Left colon (tissue), 2 donors: Measurements from ENCODE around the gene GARS1. TPM values are rescaled to one million over a fixed set of nuclear protein-coding genes. Genes with fewer than 3 reads are reported as not detected.
A peak's percentile ranks its signal among the peaks of the same experiment; 100 is the strongest.
"Not testable (repeated sequence)": the region's sequence is repeated elsewhere in the genome, so short reads cannot be mapped to it uniquely, and the experiment has no call there.

Experiments used
- ATAC-seq: fragments of 200-7000 bp; cut with Tn5 transposase; one replicate; pipeline ENCODE4 v1.9.1; 2020; ENCODE audit warnings: mild to moderate bottlenecking, moderate library complexity
- DNase-seq, 2 donors: peaks; one replicate each; pipeline ENCODE4 v3.0.0-alpha.2; 2020
- intact Hi-C, 2 donors: fragments of 100-400 bp; cut with DNase I in 1 of 2; cut with micrococcal nuclease in 1 of 2; formaldehyde crosslinking; loops; one replicate each; pipeline versions ENCODE4 v1.11.2 to v1.14.0; 2022; cut with DNase I, micrococcal nuclease
- total RNA-seq, 2 donors: library from RNA; stranded (reverse); fragmentation: NEBNext Ultra II Directional; extraction: Animal tissue kit (Norgen Biotek cat#: 25700); gene quantifications; one replicate each; pipeline ENCODE4 v1.2.1, GENCODE V29; 2021
- donor health status: DM: no; HTN: no; CAD: no.
- donor health status: DM: yes; HTN: yes; CAD: no.

The GARS1 gene
- total RNA-seq, 2 donors from 2014 or later, result 57.8 to 104 TPM

GRCh38 chr7:30612658-30613265 lies 18.1 kb downstream of the GARS1 start:
- intact Hi-C loops, result no loop called here
- ATAC-seq (no peak), DNase-seq (no peak)

- ATAC-seq (no peak), DNase-seq (no peak)
- intact Hi-C loops, result no loop called here
Observed at GRCh38 chr7:30613366-30614325, 19.0 kb downstream of the GARS1 start.

- no peak for DNase-seq
- intact Hi-C loops, result no loop called here
- peak; percentile 43 for ATAC-seq
Observed at GRCh38 chr7:30616318-30616717, 21.6 kb downstream of the GARS1 start.

- ATAC-seq (peak; percentile 92), DNase-seq (peak; percentile 18 to 33)
- intact Hi-C loops, result no loop called here
Observed at GRCh38 chr7:30617359-30617758, 22.7 kb downstream of the GARS1 start.

GRCh38 chr7:30618080-30618676 lies 23.5 kb downstream of the GARS1 start:
- intact Hi-C loops, result no loop called here
- DNase-seq, result no peak
- peak; percentile 52 for ATAC-seq

- intact Hi-C loops, result no loop called here
- DNase-seq, result no peak
- ATAC-seq, result no peak
Observed at GRCh38 chr7:30618961-30619360, 24.3 kb downstream of the GARS1 start.

GRCh38 chr7:30625283-30625682 lies 30.6 kb downstream of the GARS1 start:
- DNase-seq (no peak), ATAC-seq (peak; percentile 34)
- intact Hi-C loops, result no loop called here

GRCh38 chr7:30627026-30627425 lies 32.3 kb downstream of the GARS1 start:
- DNase-seq, result no peak
- no peak for ATAC-seq
- intact Hi-C loops, result no loop called here

GRCh38 chr7:30630986-30631385 lies 36.3 kb downstream of the GARS1 start:
- intact Hi-C loops, result no loop called here
- no peak for ATAC-seq

GRCh38 chr7:30633223-30633622 lies 38.5 kb downstream of the GARS1 start:
- intact Hi-C loops, result no loop called here
- no peak for ATAC-seq
- DNase-seq, result no peak

More at GRCh38 chr7:30630986-30631385, 36.3 kb downstream of the GARS1 start:
- no peak for DNase-seq

- intact Hi-C loops, result no loop called here
- DNase-seq, result no peak
- no peak for ATAC-seq
Observed at GRCh38 chr7:30634193-30634626, 39.5 kb downstream of the GARS1 start.

GRCh38 chr7:30634634-30635201 lies 40.0 kb downstream of the GARS1 start:
- intact Hi-C loops, result no loop called here
- DNase-seq (no peak), ATAC-seq (no peak)

GRCh38 chr7:30635798-30636197 lies 41.1 kb downstream of the GARS1 start:
- intact Hi-C loops, result no loop called here
- no peak for DNase-seq
- no peak for ATAC-seq

- DNase-seq, intact Hi-C loops, ATAC-seq: not testable (repeated sequence)
Observed at GRCh38 chr7:30642322-30642721, 47.6 kb downstream of the GARS1 start.

GRCh38 chr7:30642789-30643188 lies 48.1 kb downstream of the GARS1 start:
- intact Hi-C loops, result no loop called here
- DNase-seq (no peak), ATAC-seq (peak; percentile 44)

GRCh38 chr7:30644286-30644955 lies 49.7 kb downstream of the GARS1 start:
- no peak for DNase-seq
- no peak for ATAC-seq
- intact Hi-C loops, result no loop called here

GRCh38 chr7:30645661-30646060 lies 51.0 kb downstream of the GARS1 start:
- ATAC-seq (no peak), DNase-seq (no peak)
- intact Hi-C loops, result no loop called here

GRCh38 chr7:30646154-30646553 lies 51.5 kb downstream of the GARS1 start:
- intact Hi-C loops, result no loop called here
- DNase-seq (no peak), ATAC-seq (no peak)
